ENCODE data around the gene ZNF516.

Gene ZNF516

GRCh38 chr18:76317136-76317535 lies 177.9 kb downstream of the ZNF516 start:
- no peak overlapping the region for H3K27ac ChIP-seq (replicated peaks)
- no peak for DNase-seq (ENCODE audit: low read depth in 1 of 2, low spot score in 1 of 2)
- H3K4me3 ChIP-seq (replicated peaks; ENCODE audit: insufficient read depth, low read length) = no peak overlapping the region
- H3K27me3 ChIP-seq (ENCODE audit: insufficient read depth, poor library complexity, severe bottlenecking) = peaks cover 11% of the 10 kb centered on the region
- TF ChIP-seq GABPA (IDR thresholded peaks at IDR 0.05; ENCODE audit: low read depth) (no peak), REST (IDR thresholded peaks at IDR 0.05; ENCODE audit: insufficient replicate concordance, low read depth) (no peak), POLR2AphosphoS5 (IDR thresholded peaks at IDR 0.05; ENCODE audit: low read depth) (no peak), SPI1 (IDR thresholded peaks at IDR 0.05; ENCODE audit: borderline replicate concordance, low read depth) (no peak), CTCF (IDR thresholded peaks at IDR 0.05; ENCODE audit: insufficient read depth, low read length) (no peak)

- TF ChIP-seq POLR2AphosphoS5 (IDR thresholded peaks at IDR 0.05; ENCODE audit: low read depth) = no peak
- no peak for TF ChIP-seq REST (IDR thresholded peaks at IDR 0.05; ENCODE audit: insufficient replicate concordance, low read depth)
- TF ChIP-seq CTCF (IDR thresholded peaks at IDR 0.05; ENCODE audit: insufficient read depth, low read length) = no peak
- no peak for TF ChIP-seq SPI1 (IDR thresholded peaks at IDR 0.05; ENCODE audit: borderline replicate concordance, low read depth)
- no peak for TF ChIP-seq GABPA (IDR thresholded peaks at IDR 0.05; ENCODE audit: low read depth)
- Histone ChIP-seq H3K27ac (replicated peaks) (no peak overlapping the region), H3K4me3 (replicated peaks; ENCODE audit: insufficient read depth, low read length) (no peak overlapping the region), H3K27me3 (ENCODE audit: insufficient read depth, poor library complexity, severe bottlenecking) (peaks cover 11% of the 10 kb centered on the region)
- no peak for DNase-seq (ENCODE audit: low read depth in 1 of 2, low spot score in 1 of 2)
Observed at GRCh38 chr18:76315722-76316230, 179.3 kb downstream of the ZNF516 start.

- Histone ChIP-seq H3K27ac (replicated peaks) (no peak overlapping the region), H3K27me3 (ENCODE audit: insufficient read depth, poor library complexity, severe bottlenecking) (peaks cover 11% of the 10 kb centered on the region), H3K4me3 (replicated peaks; ENCODE audit: insufficient read depth, low read length) (no peak overlapping the region)
- DNase-seq (ENCODE audit: low read depth in 1 of 2, low spot score in 1 of 2) = no peak
- TF ChIP-seq POLR2AphosphoS5 (IDR thresholded peaks at IDR 0.05; ENCODE audit: low read depth) = no peak
Observed at GRCh38 chr18:76314496-76314895, 180.5 kb downstream of the ZNF516 start.

- Histone ChIP-seq H3K27me3 (ENCODE audit: insufficient read depth, poor library complexity, severe bottlenecking) (peaks cover 11% of the 10 kb centered on the region), H3K27ac (replicated peaks) (no peak overlapping the region), H3K4me3 (replicated peaks; ENCODE audit: insufficient read depth, low read length) (no peak overlapping the region)
- no peak for DNase-seq (ENCODE audit: low read depth in 1 of 2, low spot score in 1 of 2)
- TF ChIP-seq GABPA (IDR thresholded peaks at IDR 0.05; ENCODE audit: low read depth) (no peak), POLR2AphosphoS5 (IDR thresholded peaks at IDR 0.05; ENCODE audit: low read depth) (no peak), CTCF (IDR thresholded peaks at IDR 0.05; ENCODE audit: insufficient read depth, low read length) (no peak), REST (IDR thresholded peaks at IDR 0.05; ENCODE audit: insufficient replicate concordance, low read depth) (no peak), SPI1 (IDR thresholded peaks at IDR 0.05; ENCODE audit: borderline replicate concordance, low read depth) (no peak)
Observed at GRCh38 chr18:76314015-76314414, 181.0 kb downstream of the ZNF516 start.
